ENCODE data around the gene HEXA. TPM values are rescaled to one million over a fixed set of nuclear protein-coding genes. Genes with fewer than 3 reads are reported as not detected.

The HEXA gene
- total RNA-seq, 1 donor from 2014 or later, result 111 TPM

DNA sequence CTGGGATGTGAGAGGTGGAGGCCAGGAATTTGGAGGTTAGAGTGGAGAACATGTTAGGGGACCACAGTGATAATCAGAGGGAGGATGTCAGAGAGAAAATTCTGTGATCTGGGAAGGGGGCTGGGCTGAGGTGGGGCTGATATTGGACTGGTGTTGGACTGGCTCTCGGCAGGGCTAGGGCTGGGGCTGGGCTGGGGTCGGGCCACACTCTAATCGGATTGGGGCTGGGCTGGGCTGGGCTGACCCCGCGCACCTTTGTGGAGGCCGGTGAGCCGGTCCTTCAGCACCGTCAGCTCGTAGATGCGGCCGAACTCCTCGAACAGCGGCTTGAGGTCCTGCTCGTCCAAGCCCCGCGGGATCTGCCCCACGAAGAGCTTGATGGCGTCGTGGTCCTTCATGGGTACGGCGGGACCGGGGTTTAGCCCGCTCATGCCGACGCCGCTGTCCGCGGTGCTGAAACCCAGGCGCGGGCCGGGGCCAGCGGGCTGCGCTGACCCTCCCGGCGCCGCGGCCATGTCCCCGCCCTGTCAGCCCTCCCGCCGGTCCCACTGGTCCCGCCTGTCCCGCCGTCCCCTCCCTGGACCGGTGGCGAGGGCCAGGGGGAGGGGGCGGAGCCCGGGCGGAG, 56.3 kb downstream of the HEXA start:
- no peaks in the 10 kb centered on the region for H3K27me3 ChIP-seq
- H3K9me3 ChIP-seq, result no peaks in the 10 kb centered on the region
- intact Hi-C loops (cut with DNase I), result no loop called here
- H3K27ac ChIP-seq, result no peak overlapping the region
- no peaks in the 10 kb centered on the region for H3K36me3 ChIP-seq
- DNase-seq (ENCODE audit: low spot score in 2 of 2), result peak in 1 of 2 donors; percentile 70
- TF ChIP-seq, protein P1, sequence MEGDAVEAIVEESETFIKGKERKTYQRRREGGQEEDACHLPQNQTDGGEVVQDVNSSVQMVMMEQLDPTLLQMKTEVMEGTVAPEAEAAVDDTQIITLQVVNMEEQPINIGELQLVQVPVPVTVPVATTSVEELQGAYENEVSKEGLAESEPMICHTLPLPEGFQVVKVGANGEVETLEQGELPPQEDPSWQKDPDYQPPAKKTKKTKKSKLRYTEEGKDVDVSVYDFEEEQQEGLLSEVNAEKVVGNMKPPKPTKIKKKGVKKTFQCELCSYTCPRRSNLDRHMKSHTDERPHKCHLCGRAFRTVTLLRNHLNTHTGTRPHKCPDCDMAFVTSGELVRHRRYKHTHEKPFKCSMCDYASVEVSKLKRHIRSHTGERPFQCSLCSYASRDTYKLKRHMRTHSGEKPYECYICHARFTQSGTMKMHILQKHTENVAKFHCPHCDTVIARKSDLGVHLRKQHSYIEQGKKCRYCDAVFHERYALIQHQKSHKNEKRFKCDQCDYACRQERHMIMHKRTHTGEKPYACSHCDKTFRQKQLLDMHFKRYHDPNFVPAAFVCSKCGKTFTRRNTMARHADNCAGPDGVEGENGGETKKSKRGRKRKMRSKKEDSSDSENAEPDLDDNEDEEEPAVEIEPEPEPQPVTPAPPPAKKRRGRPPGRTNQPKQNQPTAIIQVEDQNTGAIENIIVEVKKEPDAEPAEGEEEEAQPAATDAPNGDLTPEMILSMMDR (IDR thresholded peaks at IDR 0.05), result no peak
- H3K4me1 ChIP-seq, result peaks cover 0 to 5% of the 10 kb centered on the region in 2 donors
- H3K4me3 ChIP-seq, result peak overlapping the region; percentile 55 to 65

DNA sequence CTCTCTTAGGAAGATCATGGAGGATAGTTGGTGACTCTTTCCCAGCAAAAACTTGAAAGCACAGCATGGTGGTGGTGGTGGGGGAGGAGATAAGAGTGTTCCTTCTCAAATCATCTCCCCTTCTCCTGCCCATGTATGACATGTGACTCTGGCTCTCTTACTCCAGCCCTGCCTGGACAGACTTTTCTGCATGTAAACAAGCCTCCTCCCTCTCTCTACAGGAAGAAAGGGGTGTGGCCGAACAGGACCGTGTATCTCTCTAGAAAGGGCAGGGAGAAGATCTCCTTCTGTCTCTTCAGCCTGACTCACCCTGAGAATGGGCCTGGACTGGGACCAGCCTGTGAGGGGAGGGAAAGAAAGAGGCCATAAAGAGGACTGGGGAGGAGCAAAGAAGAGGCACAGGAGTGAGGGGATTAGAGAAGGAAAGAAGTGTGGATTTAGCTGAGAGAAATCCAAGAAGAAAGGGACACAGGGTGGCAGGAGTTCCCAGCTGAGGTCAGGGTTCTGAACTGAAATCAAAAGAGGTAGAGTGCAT, 57.3 kb downstream of the HEXA start:
- no peak for DNase-seq (ENCODE audit: low spot score in 2 of 2)
- Histone ChIP-seq H3K27me3 (no peaks in the 10 kb centered on the region), H3K27ac (no peak overlapping the region), H3K4me3 (no peak overlapping the region), H3K4me1 (peaks cover 0 to 5% of the 10 kb centered on the region in 2 donors), H3K9me3 (no peaks in the 10 kb centered on the region), H3K36me3 (no peaks in the 10 kb centered on the region)
- TF ChIP-seq, protein P1 (IDR thresholded peaks at IDR 0.05), result no peak
- intact Hi-C loops (cut with DNase I), result no loop called here

DNA sequence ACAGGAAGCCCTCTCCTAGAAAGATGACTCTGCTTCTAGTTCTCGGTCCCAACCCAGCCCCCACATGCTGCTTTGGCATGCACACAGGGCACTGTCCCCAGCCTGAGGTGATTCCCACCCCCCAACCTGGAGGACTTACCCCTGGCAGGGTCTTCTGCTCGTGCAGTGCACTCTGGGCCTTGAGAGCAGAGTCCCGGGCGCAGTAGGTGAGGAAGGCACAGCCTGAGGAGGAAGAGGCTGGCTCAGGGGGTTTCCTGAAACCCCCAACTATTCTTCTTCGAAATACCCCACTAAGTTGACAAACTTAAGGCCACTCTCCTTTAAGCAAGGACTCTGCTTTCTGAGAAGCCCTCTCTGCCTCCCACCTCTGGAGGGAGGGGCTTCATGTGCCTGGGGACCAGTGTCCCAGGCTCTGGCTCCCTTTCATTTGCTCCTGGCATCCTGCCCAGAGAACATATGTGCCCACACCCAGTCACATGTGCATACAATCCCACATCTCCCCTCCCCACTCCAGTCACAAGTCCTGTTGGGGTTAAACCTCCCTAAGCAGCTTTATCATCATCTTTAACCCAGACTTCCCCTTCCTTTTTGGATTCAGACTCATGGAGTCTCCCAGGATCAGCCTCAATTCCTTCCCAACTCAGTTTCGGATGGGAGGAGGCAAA, 60.0 kb downstream of the HEXA start:
- intact Hi-C loops (cut with DNase I), result no loop called here
- peaks cover 0 to 5% of the 10 kb centered on the region in 2 donors for H3K4me1 ChIP-seq
- H3K27ac ChIP-seq, result no peak overlapping the region
- no peaks in the 10 kb centered on the region for H3K27me3 ChIP-seq
- H3K4me3 ChIP-seq, result no peak overlapping the region
- TF ChIP-seq, protein P1 (IDR thresholded peaks at IDR 0.05), result no peak
- DNase-seq (ENCODE audit: low spot score in 2 of 2), result no peak
- no peaks in the 10 kb centered on the region for H3K9me3 ChIP-seq
- H3K36me3 ChIP-seq, result no peaks in the 10 kb centered on the region

DNA sequence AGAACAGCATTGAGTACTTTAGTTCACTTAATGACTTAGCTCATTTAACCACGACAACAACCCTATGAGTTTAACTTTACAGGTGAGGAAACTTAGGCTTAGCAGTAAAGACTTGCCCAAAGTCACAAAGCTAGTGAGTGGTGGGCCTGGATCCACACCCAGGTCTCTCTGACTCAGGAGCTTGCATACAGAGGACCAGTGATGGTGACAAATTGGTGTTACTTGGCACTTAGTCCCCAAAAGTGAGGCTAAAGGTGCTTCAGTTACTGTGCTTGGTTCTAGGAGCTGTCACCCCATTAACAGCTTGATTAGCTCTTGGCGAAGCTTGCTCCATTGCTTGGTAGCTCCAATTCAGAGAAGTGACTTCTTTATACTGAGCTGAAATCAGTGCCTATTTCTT, 61.9 kb downstream of the HEXA start:
- Histone ChIP-seq H3K4me3 (no peak overlapping the region), H3K27me3 (no peaks in the 10 kb centered on the region), H3K36me3 (no peaks in the 10 kb centered on the region), H3K27ac (no peak overlapping the region), H3K4me1 (no peaks in the 10 kb centered on the region), H3K9me3 (no peaks in the 10 kb centered on the region)
- DNase-seq (ENCODE audit: low spot score in 2 of 2), result no peak
- intact Hi-C loops (cut with DNase I), result no loop called here
- TF ChIP-seq, protein P1 (IDR thresholded peaks at IDR 0.05), result no peak

DNA sequence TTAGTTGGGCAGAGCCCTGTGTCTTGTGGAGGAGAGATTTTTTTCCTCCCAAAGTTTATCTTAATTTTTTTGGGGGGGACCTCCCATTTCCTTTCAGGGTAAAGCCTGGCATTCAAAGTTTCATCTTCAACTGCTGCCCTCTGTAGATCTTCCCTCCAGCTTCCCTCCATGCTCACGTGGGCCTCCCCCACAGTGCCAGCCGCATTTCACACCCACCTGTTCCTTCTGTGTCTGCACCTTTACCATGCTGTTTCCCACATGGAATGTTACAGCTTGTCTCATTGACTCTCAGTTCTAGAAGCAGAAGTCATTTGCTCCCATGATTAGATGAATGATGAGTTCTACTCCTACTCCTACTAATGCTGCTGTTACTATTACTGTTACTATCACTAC, 62.4 kb downstream of the HEXA start:
- Histone ChIP-seq H3K27me3 (no peaks in the 10 kb centered on the region), H3K4me3 (no peak overlapping the region), H3K9me3 (no peaks in the 10 kb centered on the region), H3K27ac (no peak overlapping the region), H3K4me1 (no peaks in the 10 kb centered on the region), H3K36me3 (no peaks in the 10 kb centered on the region)
- intact Hi-C loops (cut with DNase I), result no loop called here
- TF ChIP-seq, protein P1 (IDR thresholded peaks at IDR 0.05), result no peak
- no peak for DNase-seq (ENCODE audit: low spot score in 2 of 2)
